WTC11 (cell line): Measurements from ENCODE around the gene LTA4H.

Source experiments
- ATF2 ChIP-seq: sonication (generic); formaldehyde crosslinking; IDR thresholded peaks from 2 replicates; pipeline ENCODE4 v1.8.1; 2022; ENCODE audit warnings: low read depth, missing genetic modification reagents, borderline replicate concordance
- GABPB1 ChIP-seq: sonication (generic); formaldehyde crosslinking; IDR thresholded peaks from 2 replicates; pipeline ENCODE4 v1.8.1; 2023; ENCODE audit warnings: mild to moderate bottlenecking, missing genetic modification reagents
- ZNF416 ChIP-seq: fragments of 250-450 bp; sonication (Bioruptor Pico); IDR thresholded peaks from 2 replicates; pipeline ENCODE4 v1.9.0; 2021; ENCODE audit warnings: mild to moderate bottlenecking, inconsistent platforms
- ZNF512 ChIP-seq: sonication (generic); formaldehyde crosslinking; IDR thresholded peaks from 2 replicates; pipeline ENCODE4 v1.8.1; 2022; ENCODE audit warnings: missing genetic modification reagents, borderline replicate concordance

- no peak for TF ChIP-seq GABPB1 (CRISPR knock-in tag)
- TF ChIP-seq ZNF416 (CRISPR knock-in tag), result no peak
- TF ChIP-seq ZNF512 (CRISPR knock-in tag), result no peak
- TF ChIP-seq ATF2 (CRISPR knock-in tag), result no peak
Measured at GRCh38 chr12:96033549-96034389, 1.6 kb downstream of the LTA4H start.
